PC-3 (cell line): ENCODE results near the gene TIMMDC1.

Source experiments
- CTCF ChIP-seq: fragments of 300-600 bp; sonication (generic); conservative IDR thresholded peaks from 2 replicates; pipeline ENCODE4 v1.5.1; 2017; ENCODE audit warnings: antibody characterized with exemption, low read depth, mild to moderate bottlenecking, low read length
- EZH2 ChIP-seq: fragments of 300-600 bp; sonication (generic); IDR thresholded peaks from one replicate; pipeline ENCODE4 v1.6.1; 2017; ENCODE audit warnings: antibody characterized with exemption, mild to moderate bottlenecking, low read length; ENCODE audit not compliant: unreplicated experiment
- EZH2phosphoT487 ChIP-seq: fragments of 300-600 bp; sonication (generic); IDR thresholded peaks from 2 replicates; pipeline ENCODE4 v1.6.1; 2018; ENCODE audit warnings: mild to moderate bottlenecking, antibody characterized with exemption, low read length, borderline replicate concordance

GRCh38 chr3:119507404-119507803, 9.1 kb downstream of the TIMMDC1 start:
- TF ChIP-seq EZH2 (no peak), CTCF (no peak), EZH2phosphoT487 (no peak)
